HepG2 (cell line): ENCODE results near the gene SUN1. TPM values are rescaled to one million over a fixed set of nuclear protein-coding genes. Genes with fewer than 3 reads are reported as not detected.
A peak's percentile ranks its signal among the peaks of the same experiment; 100 is the strongest.

Experiments used
- ARNT2 ChIP-seq: sonication (generic); formaldehyde crosslinking; IDR thresholded peaks from 2 replicates; pipeline ENCODE4 v1.8.0; 2022; ENCODE audit warnings: mild to moderate bottlenecking, low read depth, missing genetic modification reagents, moderate library complexity
- ATAD3A ChIP-seq: sonication (generic); formaldehyde crosslinking; IDR thresholded peaks from 2 replicates; pipeline ENCODE4 v1.4.0; 2020; ENCODE audit warnings: missing genetic modification reagents
- BHLHE40 ChIP-seq: IDR thresholded peaks from 2 replicates; pipeline ENCODE4 v1.6.1; 2011; ENCODE audit warnings: low read length, improper control_type of control experiment
- FOSL2 ChIP-seq: sonication (generic); formaldehyde crosslinking; IDR thresholded peaks from 2 replicates; pipeline ENCODE4 v1.4.0; 2020; ENCODE audit warnings: missing genetic modification reagents
- HIVEP1 ChIP-seq: sonication (generic); formaldehyde crosslinking; IDR thresholded peaks from 2 replicates; pipeline ENCODE4 v1.4.0; 2020; ENCODE audit warnings: mild to moderate bottlenecking, missing genetic modification reagents
- HNRNPH1 ChIP-seq: fragments of 200-400 bp; formaldehyde crosslinking; optimal IDR thresholded peaks from 2 replicates; pipeline ENCODE3; 2017; ENCODE audit warnings: mild to moderate bottlenecking, low read depth, low read length
- KLF16 ChIP-seq, 2 experiments: sonication (generic) in 1 of 2; formaldehyde crosslinking in 1 of 2; IDR thresholded peaks; 2 replicates each; pipeline versions ENCODE4 v1.6.1 to v1.8.0; 2016 to 2023; ENCODE audit warnings: missing genetic modification reagents in 2 of 2, missing compliant biosample characterization in 1 of 2
- MIER2 ChIP-seq: IDR thresholded peaks from 2 replicates; pipeline ENCODE4 v1.6.1; 2016; ENCODE audit warnings: missing biosample characterization, missing genetic modification reagents
- NR2C2 ChIP-seq: sonication (generic); formaldehyde crosslinking; IDR thresholded peaks from 2 replicates; pipeline ENCODE4 v1.4.0; 2020; ENCODE audit warnings: missing genetic modification reagents, mild to moderate bottlenecking, moderate library complexity, borderline replicate concordance
- PHF20 ChIP-seq: sonication (generic); formaldehyde crosslinking; IDR thresholded peaks from 2 replicates; pipeline ENCODE4 v1.5.0; 2020; ENCODE audit warnings: mild to moderate bottlenecking, missing genetic modification reagents
- U2AF2 ChIP-seq: fragments of 200-400 bp; formaldehyde crosslinking; IDR thresholded peaks from 2 replicates; pipeline ENCODE4 v1.6.1; 2017; ENCODE audit warnings: low read depth, mild to moderate bottlenecking, low read length
- ZBTB42 ChIP-seq: sonication (generic); formaldehyde crosslinking; IDR thresholded peaks from 2 replicates; pipeline ENCODE4 v1.5.0; 2020; ENCODE audit warnings: mild to moderate bottlenecking, missing genetic modification reagents
- ZBTB8A ChIP-seq: sonication (generic); formaldehyde crosslinking; IDR thresholded peaks from 2 replicates; pipeline ENCODE4 v1.4.0; 2020; ENCODE audit warnings: mild to moderate bottlenecking, low read depth, missing genetic modification reagents, borderline replicate concordance
- ZNF20 ChIP-seq: sonication (generic); formaldehyde crosslinking; IDR thresholded peaks from 2 replicates; pipeline ENCODE4 v1.4.0; 2020; ENCODE audit warnings: mild to moderate bottlenecking, moderate library complexity, missing genetic modification reagents
- ZNF264 ChIP-seq: sonication (generic); formaldehyde crosslinking; IDR thresholded peaks from 2 replicates; pipeline ENCODE4 v1.4.0; 2020; ENCODE audit warnings: missing genetic modification reagents
- ZNF614 ChIP-seq: IDR thresholded peaks from 2 replicates; pipeline ENCODE4 v1.6.1; 2018; ENCODE audit warnings: missing biosample characterization, missing genetic modification reagents, inconsistent platforms, borderline replicate concordance
- ZNF850 ChIP-seq: sonication (generic); formaldehyde crosslinking; conservative IDR thresholded peaks from 2 replicates; pipeline ENCODE4 v1.9.0; 2021; ENCODE audit warnings: mild to moderate bottlenecking, missing genetic modification reagents
- polyA plus RNA-seq, 8 experiments: library from polyadenylated mRNA; depleted of rRNA in 3 of 8; stranded (reverse) in 7 of 8; unstranded in 1 of 8; fragments of >200 nt; fragmentation: Illumina TruSeq in 4 of 8; extraction: Trizol in 4 of 8; gene quantifications; 2 replicates each; pipeline versions ENCODE4 v1.2.1 to v1.2.3, GENCODE V29; 2011 to 2016; ENCODE audit warnings: low read depth in 4 of 8, missing spikeins in 1 of 8, mixed read lengths in 1 of 8; ENCODE audit not compliant: insufficient read depth in 1 of 8
- total RNA-seq, 5 experiments: library from RNA; depleted of rRNA; stranded (reverse); fragments of >200 nt; fragmentation: Illumina TruSeq; extraction: Trizol; gene quantifications; 2 replicates each; pipeline ENCODE4 v1.2.3, GENCODE V29; 2016; ENCODE audit warnings: low read depth in 1 of 5
- TF ChIP-seq, protein P1 (sequence below): sonication (generic); formaldehyde crosslinking; IDR thresholded peaks from 2 replicates; pipeline ENCODE4 v1.4.0; 2020; ENCODE audit warnings: missing genetic modification reagents, borderline replicate concordance
- TF ChIP-seq, protein P2 (sequence below): IDR thresholded peaks from 2 replicates; pipeline ENCODE4 v1.6.1; 2016
- TF ChIP-seq, protein P3 (sequence below): sonication (generic); formaldehyde crosslinking; conservative IDR thresholded peaks from 2 replicates; pipeline ENCODE4 v1.8.0; 2022; ENCODE audit warnings: low read depth, missing genetic modification reagents
- TF ChIP-seq, protein P4 (sequence below): sonication (generic); formaldehyde crosslinking; IDR thresholded peaks from 2 replicates; pipeline ENCODE4 v1.4.0; 2020; ENCODE audit warnings: missing genetic modification reagents, low read depth, mild to moderate bottlenecking, borderline replicate concordance
- TF ChIP-seq, protein P5 (sequence below): sonication (generic); formaldehyde crosslinking; IDR thresholded peaks from 2 replicates; pipeline ENCODE4; 2020; ENCODE audit warnings: missing genetic modification reagents, mild to moderate bottlenecking, borderline replicate concordance

Gene SUN1
- total and polyA plus RNA-seq, 2 of the 13 experiments (the other 11 are each of a cell fraction or from before 2014, with no cell fraction given): 47.0 to 126 TPM

DNA sequence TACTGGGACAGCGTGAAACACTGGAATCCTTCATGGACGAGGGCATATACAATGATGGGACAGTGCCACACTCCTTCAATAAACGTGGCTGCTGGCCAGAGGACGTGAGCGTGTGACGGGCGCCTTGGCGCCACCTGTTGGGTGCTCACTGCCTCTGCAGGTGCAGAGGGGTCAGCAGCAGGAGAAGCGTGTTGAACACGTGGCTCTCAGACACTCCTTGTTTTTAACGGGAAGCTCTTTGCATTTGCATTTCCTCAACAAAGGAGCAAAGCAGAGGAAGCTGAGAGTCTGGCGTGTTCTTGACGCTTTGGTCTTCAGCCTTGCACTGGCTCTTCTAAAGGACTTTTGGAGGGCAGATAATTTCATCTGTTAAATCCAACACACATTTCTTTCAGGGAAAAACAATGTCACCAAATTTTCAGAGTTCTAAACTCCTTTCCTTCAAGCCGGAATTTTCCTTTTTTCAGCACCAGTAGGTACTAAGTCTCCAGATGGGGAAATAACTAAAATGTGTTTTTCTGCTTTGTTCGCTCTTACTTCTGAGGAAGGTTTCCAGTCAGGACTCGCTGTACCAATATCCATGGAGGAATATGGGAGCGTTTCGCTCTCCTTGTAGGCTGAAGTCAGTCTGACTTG, 41.2 kb downstream of the SUN1 start (continued):
- TF ChIP-seq, protein P1, sequence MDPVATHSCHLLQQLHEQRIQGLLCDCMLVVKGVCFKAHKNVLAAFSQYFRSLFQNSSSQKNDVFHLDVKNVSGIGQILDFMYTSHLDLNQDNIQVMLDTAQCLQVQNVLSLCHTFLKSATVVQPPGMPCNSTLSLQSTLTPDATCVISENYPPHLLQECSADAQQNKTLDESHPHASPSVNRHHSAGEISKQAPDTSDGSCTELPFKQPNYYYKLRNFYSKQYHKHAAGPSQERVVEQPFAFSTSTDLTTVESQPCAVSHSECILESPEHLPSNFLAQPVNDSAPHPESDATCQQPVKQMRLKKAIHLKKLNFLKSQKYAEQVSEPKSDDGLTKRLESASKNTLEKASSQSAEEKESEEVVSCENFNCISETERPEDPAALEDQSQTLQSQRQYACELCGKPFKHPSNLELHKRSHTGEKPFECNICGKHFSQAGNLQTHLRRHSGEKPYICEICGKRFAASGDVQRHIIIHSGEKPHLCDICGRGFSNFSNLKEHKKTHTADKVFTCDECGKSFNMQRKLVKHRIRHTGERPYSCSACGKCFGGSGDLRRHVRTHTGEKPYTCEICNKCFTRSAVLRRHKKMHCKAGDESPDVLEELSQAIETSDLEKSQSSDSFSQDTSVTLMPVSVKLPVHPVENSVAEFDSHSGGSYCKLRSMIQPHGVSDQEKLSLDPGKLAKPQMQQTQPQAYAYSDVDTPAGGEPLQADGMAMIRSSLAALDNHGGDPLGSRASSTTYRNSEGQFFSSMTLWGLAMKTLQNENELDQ (CRISPR knock-in tag): 0 out of 2 replicates have a peak, but pooled peaks have one; percentile 33
- TF ChIP-seq, protein P2, sequence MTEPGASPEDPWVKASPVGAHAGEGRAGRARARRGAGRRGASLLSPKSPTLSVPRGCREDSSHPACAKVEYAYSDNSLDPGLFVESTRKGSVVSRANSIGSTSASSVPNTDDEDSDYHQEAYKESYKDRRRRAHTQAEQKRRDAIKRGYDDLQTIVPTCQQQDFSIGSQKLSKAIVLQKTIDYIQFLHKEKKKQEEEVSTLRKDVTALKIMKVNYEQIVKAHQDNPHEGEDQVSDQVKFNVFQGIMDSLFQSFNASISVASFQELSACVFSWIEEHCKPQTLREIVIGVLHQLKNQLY: peak; percentile 98
- TF ChIP-seq ATAD3A (CRISPR knock-in tag): no peak
- TF ChIP-seq, protein P3, sequence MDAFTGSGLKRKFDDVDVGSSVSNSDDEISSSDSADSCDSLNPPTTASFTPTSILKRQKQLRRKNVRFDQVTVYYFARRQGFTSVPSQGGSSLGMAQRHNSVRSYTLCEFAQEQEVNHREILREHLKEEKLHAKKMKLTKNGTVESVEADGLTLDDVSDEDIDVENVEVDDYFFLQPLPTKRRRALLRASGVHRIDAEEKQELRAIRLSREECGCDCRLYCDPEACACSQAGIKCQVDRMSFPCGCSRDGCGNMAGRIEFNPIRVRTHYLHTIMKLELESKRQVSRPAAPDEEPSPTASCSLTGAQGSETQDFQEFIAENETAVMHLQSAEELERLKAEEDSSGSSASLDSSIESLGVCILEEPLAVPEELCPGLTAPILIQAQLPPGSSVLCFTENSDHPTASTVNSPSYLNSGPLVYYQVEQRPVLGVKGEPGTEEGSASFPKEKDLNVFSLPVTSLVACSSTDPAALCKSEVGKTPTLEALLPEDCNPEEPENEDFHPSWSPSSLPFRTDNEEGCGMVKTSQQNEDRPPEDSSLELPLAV (CRISPR knock-in tag): no peak
- TF ChIP-seq ZNF614 (CRISPR knock-in tag): peak; percentile 84; the same call in 1 of the 2 replicates
- TF ChIP-seq HIVEP1 (CRISPR knock-in tag): no peak
- peak; percentile 70 for TF ChIP-seq FOSL2 (CRISPR knock-in tag)
- peak; percentile 81 for TF ChIP-seq BHLHE40
- TF ChIP-seq NR2C2: peak; percentile 58
- TF ChIP-seq, protein P4, sequence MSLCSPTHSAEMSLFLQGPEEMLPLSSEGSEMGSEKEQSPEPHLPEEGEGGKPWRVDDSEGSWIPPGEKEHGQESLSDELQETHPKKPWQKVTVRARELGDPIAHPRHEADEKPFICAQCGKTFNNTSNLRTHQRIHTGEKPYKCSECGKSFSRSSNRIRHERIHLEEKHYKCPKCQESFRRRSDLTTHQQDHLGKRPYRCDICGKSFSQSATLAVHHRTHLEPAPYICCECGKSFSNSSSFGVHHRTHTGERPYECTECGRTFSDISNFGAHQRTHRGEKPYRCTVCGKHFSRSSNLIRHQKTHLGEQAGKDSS: peak; percentile 74; the same call in 1 of the 2 replicates
- TF ChIP-seq PHF20: peak; percentile 67; the same call in 1 of the 2 replicates
- no peak for TF ChIP-seq U2AF2
- TF ChIP-seq ZNF850: no peak
- peak; percentile 83 for TF ChIP-seq ZNF264 (CRISPR knock-in tag)
- TF ChIP-seq ZNF20: no peak
- TF ChIP-seq MIER2 (CRISPR knock-in tag): peak; percentile 79
- TF ChIP-seq, protein P5, sequence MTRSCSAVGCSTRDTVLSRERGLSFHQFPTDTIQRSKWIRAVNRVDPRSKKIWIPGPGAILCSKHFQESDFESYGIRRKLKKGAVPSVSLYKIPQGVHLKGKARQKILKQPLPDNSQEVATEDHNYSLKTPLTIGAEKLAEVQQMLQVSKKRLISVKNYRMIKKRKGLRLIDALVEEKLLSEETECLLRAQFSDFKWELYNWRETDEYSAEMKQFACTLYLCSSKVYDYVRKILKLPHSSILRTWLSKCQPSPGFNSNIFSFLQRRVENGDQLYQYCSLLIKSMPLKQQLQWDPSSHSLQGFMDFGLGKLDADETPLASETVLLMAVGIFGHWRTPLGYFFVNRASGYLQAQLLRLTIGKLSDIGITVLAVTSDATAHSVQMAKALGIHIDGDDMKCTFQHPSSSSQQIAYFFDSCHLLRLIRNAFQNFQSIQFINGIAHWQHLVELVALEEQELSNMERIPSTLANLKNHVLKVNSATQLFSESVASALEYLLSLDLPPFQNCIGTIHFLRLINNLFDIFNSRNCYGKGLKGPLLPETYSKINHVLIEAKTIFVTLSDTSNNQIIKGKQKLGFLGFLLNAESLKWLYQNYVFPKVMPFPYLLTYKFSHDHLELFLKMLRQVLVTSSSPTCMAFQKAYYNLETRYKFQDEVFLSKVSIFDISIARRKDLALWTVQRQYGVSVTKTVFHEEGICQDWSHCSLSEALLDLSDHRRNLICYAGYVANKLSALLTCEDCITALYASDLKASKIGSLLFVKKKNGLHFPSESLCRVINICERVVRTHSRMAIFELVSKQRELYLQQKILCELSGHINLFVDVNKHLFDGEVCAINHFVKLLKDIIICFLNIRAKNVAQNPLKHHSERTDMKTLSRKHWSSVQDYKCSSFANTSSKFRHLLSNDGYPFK (CRISPR knock-in tag): peak; percentile 57; the same call in 1 of the 2 replicates
- 0 out of 2 replicates have a peak, but pooled peaks have one; percentile 44 for TF ChIP-seq ZBTB42 (CRISPR knock-in tag)
- TF ChIP-seq ZBTB8A: no peak
- peak; percentile 63; the same call in 1 of the 2 replicates for TF ChIP-seq ARNT2 (CRISPR knock-in tag)
- TF ChIP-seq HNRNPH1: no peak
- peak in 1 of 2 experiments; percentile 96; a peak in 2 of 4 replicates for TF ChIP-seq KLF16 (CRISPR knock-in tag; IDR thresholded peaks at IDR 0.05)
